Stimulated activated CD8-positive, alpha-beta memory T cell treated with anti-CD3 and anti-CD28 coated beads, Interleukin-7, amount 100 ng/mL, for 1 hour (primary cell): ENCODE data around the gene CCNA1.

Experiments
- DNase-seq, 2 donors: peaks; one replicate each; pipeline ENCODE4 v3.0.0-alpha.2; 2020; ENCODE audit warnings: low read depth in 2 of 2

Gene CCNA1

GRCh38 chr13:36453516-36453915, 21.2 kb downstream of the CCNA1 start:
- DNase-seq, result no peak

GRCh38 chr13:36454121-36454520, 21.8 kb downstream of the CCNA1 start:
- no peak for DNase-seq

- no peak for DNase-seq
These were observed 22.7 kb downstream of the CCNA1 start for GRCh38 chr13:36454987-36455386.

GRCh38 chr13:36456577-36456976, 24.3 kb downstream of the CCNA1 start:
- DNase-seq, result no peak

- no peak for DNase-seq
These were observed 29.2 kb downstream of the CCNA1 start for GRCh38 chr13:36461506-36461905.

GRCh38 chr13:36475468-36475867, 43.2 kb downstream of the CCNA1 start:
- no peak for DNase-seq

GRCh38 chr13:36476661-36477060, 44.4 kb downstream of the CCNA1 start:
- no peak for DNase-seq

GRCh38 chr13:36480726-36481427, 48.6 kb downstream of the CCNA1 start:
- no peak for DNase-seq

- DNase-seq, result no peak
These were observed 57.8 kb downstream of the CCNA1 start for GRCh38 chr13:36490055-36490454.
